HUES48 (cell line): ENCODE data around the gene MSH3.
A peak's percentile ranks its signal among the peaks of the same experiment; 100 is the strongest.

ENCODE experiments used
- H3K27ac ChIP-seq: one replicate; pipeline ENCODE4 v1.7.0; 2013; ENCODE audit warnings: low read depth, low read length, inconsistent platforms
- H3K27me3 ChIP-seq: 2 replicates; pipeline ENCODE4 v1.6.1; 2013; ENCODE audit warnings: mild to moderate bottlenecking, low read length; ENCODE audit not compliant: control insufficient read depth, insufficient read depth
- H3K36me3 ChIP-seq: 2 replicates; pipeline ENCODE4 v1.6.1; 2013; ENCODE audit warnings: low read length; ENCODE audit not compliant: control insufficient read depth, insufficient read depth
- H3K4me1 ChIP-seq: 2 replicates; pipeline ENCODE4 v1.6.1; 2013; ENCODE audit warnings: mild to moderate bottlenecking, low read length; ENCODE audit not compliant: control insufficient read depth, insufficient read depth
- H3K4me3 ChIP-seq: 2 replicates; pipeline ENCODE4 v1.5.1; 2013; ENCODE audit warnings: mild to moderate bottlenecking, low read depth, low read length
- H3K9ac ChIP-seq: 2 replicates; pipeline ENCODE4 v1.6.1; 2013; ENCODE audit warnings: mild to moderate bottlenecking, low read depth, low read length, moderate library complexity
- H3K9me3 ChIP-seq: 2 replicates; pipeline ENCODE4 v1.6.1; 2013; ENCODE audit warnings: low read length; ENCODE audit not compliant: control insufficient read depth, insufficient read depth

MSH3 gene

GRCh38 chr5:80752427-80752826, 98.0 kb downstream of the MSH3 start:
- H3K36me3 ChIP-seq, result no peaks in the 10 kb centered on the region; the same call in 1 of the 2 replicates
- H3K27ac ChIP-seq, result no peak overlapping the region
- no peaks in the 10 kb centered on the region; the same call in 1 of the 2 replicates for H3K9me3 ChIP-seq
- H3K9ac ChIP-seq, result no peak overlapping the region
- no peak overlapping the region for H3K4me3 ChIP-seq
- H3K4me1 ChIP-seq, result peaks cover 52% of the 10 kb centered on the region
- no peaks in the 10 kb centered on the region for H3K27me3 ChIP-seq

GRCh38 chr5:80753712-80754111, 99.3 kb downstream of the MSH3 start:
- Histone ChIP-seq H3K9ac (no peak overlapping the region), H3K9me3 (no peaks in the 10 kb centered on the region; the same call in 1 of the 2 replicates), H3K36me3 (no peaks in the 10 kb centered on the region; the same call in 1 of the 2 replicates), H3K4me3 (no peak overlapping the region), H3K27ac (peak overlapping the region; percentile 24), H3K4me1 (peaks cover 40% of the 10 kb centered on the region), H3K27me3 (no peaks in the 10 kb centered on the region)

DNA sequence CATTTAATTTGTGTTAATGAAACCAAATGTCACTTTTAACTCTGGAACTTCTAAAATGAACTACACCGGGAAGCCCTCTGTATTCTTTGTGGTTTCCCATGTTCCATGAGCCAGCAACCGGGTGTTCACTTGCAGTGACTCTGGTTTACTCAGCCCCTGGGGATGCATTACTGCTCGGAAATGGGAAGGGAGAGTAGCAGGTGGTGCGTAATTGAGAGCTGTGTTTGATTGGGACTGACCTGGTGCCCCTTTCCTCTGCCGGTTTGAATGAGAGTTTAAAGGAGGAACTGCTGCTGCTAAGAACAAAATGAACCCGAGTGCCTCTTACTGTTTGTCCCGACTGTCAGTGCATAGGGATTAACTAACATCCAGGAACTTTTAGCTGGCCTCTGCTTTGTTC, 100.4 kb downstream of the MSH3 start:
- H3K9ac ChIP-seq, result no peak overlapping the region
- H3K36me3 ChIP-seq, result no peaks in the 10 kb centered on the region
- H3K9me3 ChIP-seq, result no peaks in the 10 kb centered on the region; the same call in 1 of the 2 replicates
- H3K27me3 ChIP-seq, result no peaks in the 10 kb centered on the region
- H3K4me1 ChIP-seq, result peaks cover 40% of the 10 kb centered on the region
- H3K4me3 ChIP-seq, result no peak overlapping the region
- no peak overlapping the region for H3K27ac ChIP-seq

DNA sequence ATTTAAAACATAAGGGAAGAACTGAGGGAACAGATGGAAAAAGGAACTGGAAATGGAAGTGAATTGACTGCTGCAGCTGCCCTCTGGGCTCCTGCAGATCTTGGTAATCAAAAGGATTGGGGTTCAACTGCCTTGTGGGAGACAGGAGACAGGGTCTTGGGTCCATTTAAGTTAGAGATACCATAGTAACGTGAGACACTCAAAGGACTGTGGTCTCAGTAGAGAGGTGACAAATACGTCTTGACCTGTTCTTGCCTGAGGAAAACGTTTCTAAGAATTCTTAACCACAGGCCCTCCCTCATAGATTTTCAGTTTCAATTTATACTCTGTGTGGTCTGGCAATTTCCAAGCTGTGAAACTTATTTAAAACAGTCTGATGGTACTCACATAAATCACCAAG, 101.2 kb downstream of the MSH3 start:
- H3K4me1 ChIP-seq, result peaks cover 39% of the 10 kb centered on the region
- H3K36me3 ChIP-seq, result no peaks in the 10 kb centered on the region
- H3K27me3 ChIP-seq, result no peaks in the 10 kb centered on the region
- no peak overlapping the region for H3K9ac ChIP-seq
- H3K27ac ChIP-seq, result no peak overlapping the region
- no peaks in the 10 kb centered on the region for H3K9me3 ChIP-seq
- H3K4me3 ChIP-seq, result no peak overlapping the region

DNA sequence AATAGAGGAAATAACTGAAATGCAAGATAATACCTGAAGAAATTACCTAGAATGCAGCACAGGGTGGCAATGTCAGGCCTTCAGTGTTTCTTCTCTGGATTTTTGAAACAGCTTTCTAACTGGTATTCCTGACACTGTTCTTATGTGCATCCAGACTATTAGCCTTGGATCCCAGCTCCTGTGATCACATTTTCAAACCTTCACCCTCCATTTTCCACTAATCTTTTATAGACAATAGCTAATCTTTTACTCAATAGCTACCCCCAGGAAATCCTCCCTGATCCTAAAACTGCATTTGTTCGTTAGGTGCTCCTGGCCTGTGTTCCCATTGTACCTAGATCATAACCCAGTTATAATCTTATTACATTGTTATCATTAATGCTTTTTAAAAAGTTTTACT, 101.8 kb downstream of the MSH3 start:
- no peaks in the 10 kb centered on the region for H3K9me3 ChIP-seq
- H3K36me3 ChIP-seq, result no peaks in the 10 kb centered on the region
- no peak overlapping the region for H3K27ac ChIP-seq
- no peak overlapping the region for H3K9ac ChIP-seq
- H3K4me3 ChIP-seq, result no peak overlapping the region
- no peaks in the 10 kb centered on the region for H3K27me3 ChIP-seq
- peaks cover 44% of the 10 kb centered on the region for H3K4me1 ChIP-seq

GRCh38 chr5:80757290-80757689, 102.8 kb downstream of the MSH3 start:
- no peaks in the 10 kb centered on the region for H3K27me3 ChIP-seq
- H3K9ac ChIP-seq, result no peak overlapping the region
- H3K4me1 ChIP-seq, result peaks cover 44% of the 10 kb centered on the region
- no peaks in the 10 kb centered on the region for H3K9me3 ChIP-seq
- 0 out of 2 replicates have a peak, but pooled peaks cover 3% of the 10 kb centered on the region for H3K36me3 ChIP-seq
- no peak overlapping the region for H3K4me3 ChIP-seq
- H3K27ac ChIP-seq, result no peak overlapping the region

DNA sequence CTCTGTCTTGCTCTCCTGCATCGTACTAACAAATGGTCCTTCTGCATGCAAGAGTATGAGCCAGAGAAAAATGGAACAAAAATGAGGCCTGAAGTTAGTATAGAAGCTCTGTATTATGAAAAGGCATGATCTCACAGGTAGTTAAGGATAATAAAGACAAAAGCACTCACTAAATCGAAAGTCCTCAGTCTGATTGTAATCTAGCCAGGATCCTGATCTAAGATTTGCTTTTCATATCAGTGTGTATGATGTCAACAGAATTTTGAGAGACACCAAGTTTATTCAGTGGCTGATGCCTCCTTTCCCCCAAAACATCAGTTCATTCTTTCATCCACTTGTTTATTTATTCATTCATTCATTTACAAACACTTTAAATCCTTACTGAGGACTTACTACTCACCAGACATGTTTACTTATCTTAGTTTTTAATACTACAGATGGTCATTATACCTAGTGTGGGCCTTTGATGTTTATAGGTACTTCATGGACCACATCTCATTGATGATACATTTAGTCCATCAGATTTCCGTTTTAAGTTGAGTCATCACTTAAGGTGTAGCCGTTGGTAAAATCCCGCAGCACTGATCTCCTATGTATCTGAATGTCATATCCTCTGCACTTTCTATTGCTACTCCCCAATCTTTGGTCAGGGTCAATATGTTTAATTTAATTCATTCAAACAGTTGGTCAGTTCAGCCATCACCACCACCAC, 105.6 kb downstream of the MSH3 start:
- no peaks in the 10 kb centered on the region for H3K27me3 ChIP-seq
- H3K4me1 ChIP-seq, result peaks cover 26% of the 10 kb centered on the region
- H3K9ac ChIP-seq, result no peak overlapping the region
- no peaks in the 10 kb centered on the region for H3K9me3 ChIP-seq
- H3K27ac ChIP-seq, result no peak overlapping the region
- H3K4me3 ChIP-seq, result no peak overlapping the region
- peaks cover 7% of the 10 kb centered on the region; the same call in 1 of the 2 replicates for H3K36me3 ChIP-seq

- H3K4me3 ChIP-seq, result no peak overlapping the region
- peaks cover 20% of the 10 kb centered on the region for H3K4me1 ChIP-seq
- no peak overlapping the region for H3K27ac ChIP-seq
- H3K9me3 ChIP-seq, result no peaks in the 10 kb centered on the region
- no peaks in the 10 kb centered on the region for H3K27me3 ChIP-seq
- peaks cover 7% of the 10 kb centered on the region; the same call in 1 of the 2 replicates for H3K36me3 ChIP-seq
- no peak overlapping the region for H3K9ac ChIP-seq
Measured at GRCh38 chr5:80760680-80761079, 106.2 kb downstream of the MSH3 start.

- Histone ChIP-seq H3K4me1 (peaks cover 15% of the 10 kb centered on the region), H3K27me3 (no peaks in the 10 kb centered on the region), H3K4me3 (no peak overlapping the region), H3K9ac (no peak overlapping the region), H3K36me3 (peaks cover 7% of the 10 kb centered on the region; the same call in 1 of the 2 replicates), H3K9me3 (no peaks in the 10 kb centered on the region), H3K27ac (no peak overlapping the region)
Measured at GRCh38 chr5:80761176-80761575, 106.7 kb downstream of the MSH3 start.

GRCh38 chr5:80761966-80762365, 107.5 kb downstream of the MSH3 start:
- Histone ChIP-seq H3K9ac (no peak overlapping the region), H3K36me3 (peaks cover 7% of the 10 kb centered on the region; the same call in 1 of the 2 replicates), H3K27ac (no peak overlapping the region), H3K27me3 (no peaks in the 10 kb centered on the region), H3K4me3 (no peak overlapping the region), H3K9me3 (no peaks in the 10 kb centered on the region), H3K4me1 (peaks cover 10% of the 10 kb centered on the region; the same call in 1 of the 2 replicates)

DNA sequence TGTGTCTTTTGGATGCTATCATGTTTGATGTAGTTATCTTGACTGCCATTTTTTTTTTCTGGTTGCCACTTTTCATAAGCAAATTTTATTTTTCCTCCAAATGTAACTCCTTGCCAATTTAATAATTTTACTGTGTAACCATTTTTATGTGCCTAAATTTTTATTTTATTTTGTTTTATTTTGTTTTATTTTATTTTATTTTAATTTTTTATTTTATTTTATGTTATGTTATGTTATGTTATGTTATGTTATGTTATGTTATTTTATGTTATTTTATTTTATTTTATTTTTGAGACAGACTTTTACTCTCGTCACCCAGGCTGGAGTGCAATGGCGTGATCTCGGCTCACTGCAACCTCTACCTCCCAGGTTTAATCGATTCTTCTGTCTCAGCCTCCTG, 108.1 kb downstream of the MSH3 start:
- H3K9ac ChIP-seq, result no peak overlapping the region
- H3K27me3 ChIP-seq, result no peaks in the 10 kb centered on the region
- peaks cover 7% of the 10 kb centered on the region; the same call in 1 of the 2 replicates for H3K36me3 ChIP-seq
- no peaks in the 10 kb centered on the region for H3K9me3 ChIP-seq
- H3K4me3 ChIP-seq, result no peak overlapping the region
- no peak overlapping the region for H3K27ac ChIP-seq
- H3K4me1 ChIP-seq, result peaks cover 10% of the 10 kb centered on the region; the same call in 1 of the 2 replicates
